DOHH2 (cell line): ENCODE data around the gene DHRS13.

Experiments used
- H3F3A ChIP-seq: fragments of 200-600 bp; sonication (generic), shearing (Covaris generic); 2 replicates; pipeline ENCODE4 v1.6.0; 2016; ENCODE audit warnings: antibody characterized with exemption, mild to moderate bottlenecking; ENCODE audit not compliant: control insufficient read depth, insufficient read depth
- H3K27ac ChIP-seq: fragments of 200-600 bp; sonication (generic); 2 replicates; pipeline ENCODE4 v1.5.1; 2014; ENCODE audit warnings: low read depth, mild to moderate bottlenecking, low read length, moderate library complexity
- H3K27me3 ChIP-seq: fragments of 200-600 bp; sonication (generic); 2 replicates; pipeline ENCODE4 v1.6.1; 2014; ENCODE audit warnings: mild to moderate bottlenecking, low read length, mixed read lengths; ENCODE audit not compliant: control insufficient read depth
- H3K36me3 ChIP-seq: fragments of 200-600 bp; sonication (generic); 2 replicates; pipeline ENCODE4 v1.6.1; 2014; ENCODE audit warnings: mild to moderate bottlenecking, low read length, moderate library complexity, mixed read lengths; ENCODE audit not compliant: control insufficient read depth
- H3K4me1 ChIP-seq: fragments of 200-600 bp; sonication (generic); 2 replicates; pipeline ENCODE4 v1.6.1; 2014; ENCODE audit warnings: mild to moderate bottlenecking, low read length, mixed read lengths; ENCODE audit not compliant: control insufficient read depth
- H3K4me2 ChIP-seq: fragments of 200-600 bp; sonication (generic); 2 replicates; pipeline ENCODE4 v1.6.0; 2014; ENCODE audit warnings: mild to moderate bottlenecking, low read length, moderate library complexity
- H3K4me3 ChIP-seq: fragments of 200-600 bp; sonication (generic); 2 replicates; pipeline ENCODE4 v1.5.1; 2014; ENCODE audit warnings: mild to moderate bottlenecking, low read length, mixed read lengths
- H3K79me2 ChIP-seq: fragments of 200-600 bp; sonication (generic); 2 replicates; pipeline ENCODE4 v1.6.1; 2014; ENCODE audit warnings: mild to moderate bottlenecking, low read length, mixed read lengths; ENCODE audit not compliant: control insufficient read depth
- H3K9me2 ChIP-seq: fragments of 200-600 bp; sonication (generic); replicated peaks from 2 replicates; pipeline ENCODE4 v1.6.1; 2014; ENCODE audit warnings: mild to moderate bottlenecking, low read length, mixed read lengths; ENCODE audit not compliant: control insufficient read depth
- H3K9me3 ChIP-seq: fragments of 200-600 bp; sonication (generic); 2 replicates; pipeline ENCODE4 v1.6.1; 2014; ENCODE audit warnings: antibody characterized with exemption, low read length, mixed read lengths; ENCODE audit not compliant: control insufficient read depth, insufficient read depth
- H4K20me1 ChIP-seq: fragments of 200-600 bp; sonication (generic); 2 replicates; pipeline ENCODE4 v1.6.0; 2014; ENCODE audit warnings: low read depth, mild to moderate bottlenecking, antibody characterized with exemption, low read length, moderate library complexity; ENCODE audit not compliant: control insufficient read depth, insufficient read depth
- CTCF ChIP-seq: fragments of 200-600 bp; sonication (generic); IDR thresholded peaks from one replicate; pipeline ENCODE4 v1.5.1; 2014; ENCODE audit warnings: antibody characterized with exemption, mild to moderate bottlenecking, low read depth, low read length; ENCODE audit not compliant: poor library complexity, severe bottlenecking
- EZH2phosphoT487 ChIP-seq: fragments of 200-600 bp; sonication (generic); IDR thresholded peaks from 2 replicates; pipeline ENCODE4 v1.6.1; 2017; ENCODE audit warnings: borderline replicate concordance, mild to moderate bottlenecking, antibody characterized with exemption, low read length, moderate library complexity, mixed read lengths

DHRS13 gene

GRCh38 chr17:28916302-28916934, 13.5 kb upstream of the DHRS13 start:
- TF ChIP-seq EZH2phosphoT487 = no peak
- peak; percentile 75 for TF ChIP-seq CTCF
- no peak overlapping the region for H3K4me2 ChIP-seq
- no peaks in the 10 kb centered on the region for H3K9me2 ChIP-seq
- H3K36me3 ChIP-seq = peaks cover 93% of the 10 kb centered on the region
- H3K9me3 ChIP-seq = no peaks in the 10 kb centered on the region
- H3K27me3 ChIP-seq = no peaks in the 10 kb centered on the region
- H4K20me1 ChIP-seq = no peaks in the 10 kb centered on the region; the same call in 1 of the 2 replicates
- no peak overlapping the region for H3K27ac ChIP-seq
- no peaks in the 10 kb centered on the region for H3K4me1 ChIP-seq
- H3F3A ChIP-seq = peaks cover 10% of the 10 kb centered on the region
- H3K79me2 ChIP-seq = no peaks in the 10 kb centered on the region
- H3K4me3 ChIP-seq = no peak overlapping the region

GRCh38 chr17:28912938-28913333, 10.1 kb upstream of the DHRS13 start:
- Histone ChIP-seq H4K20me1 (no peaks in the 10 kb centered on the region; the same call in 1 of the 2 replicates), H3K4me3 (no peak overlapping the region), H3K9me2 (no peaks in the 10 kb centered on the region), H3K27ac (no peak overlapping the region), H3K36me3 (peaks cover 96% of the 10 kb centered on the region), H3K79me2 (no peaks in the 10 kb centered on the region), H3K4me2 (no peak overlapping the region), H3K9me3 (no peaks in the 10 kb centered on the region), H3F3A (peaks cover 4% of the 10 kb centered on the region; the same call in 1 of the 2 replicates), H3K4me1 (no peaks in the 10 kb centered on the region), H3K27me3 (no peaks in the 10 kb centered on the region)
- TF ChIP-seq EZH2phosphoT487 (no peak), CTCF (no peak)

- H3K27me3 ChIP-seq = no peaks in the 10 kb centered on the region
- no peak for TF ChIP-seq EZH2phosphoT487
- peak; percentile 53 for TF ChIP-seq CTCF
- no peak overlapping the region for H3K4me3 ChIP-seq
- H3K9me2 ChIP-seq = no peaks in the 10 kb centered on the region
- no peaks in the 10 kb centered on the region; the same call in 1 of the 2 replicates for H4K20me1 ChIP-seq
- no peak overlapping the region for H3K27ac ChIP-seq
- H3K36me3 ChIP-seq = peaks cover 96% of the 10 kb centered on the region
- no peaks in the 10 kb centered on the region for H3K79me2 ChIP-seq
- H3K9me3 ChIP-seq = no peaks in the 10 kb centered on the region
- H3K4me2 ChIP-seq = no peak overlapping the region
- no peaks in the 10 kb centered on the region; the same call in 1 of the 2 replicates for H3F3A ChIP-seq
- H3K4me1 ChIP-seq = no peaks in the 10 kb centered on the region
These were observed 9.5 kb upstream of the DHRS13 start for GRCh38 chr17:28912281-28912937.
